ENCODE data around the gene CFAP410.

The CFAP410 gene

DNA sequence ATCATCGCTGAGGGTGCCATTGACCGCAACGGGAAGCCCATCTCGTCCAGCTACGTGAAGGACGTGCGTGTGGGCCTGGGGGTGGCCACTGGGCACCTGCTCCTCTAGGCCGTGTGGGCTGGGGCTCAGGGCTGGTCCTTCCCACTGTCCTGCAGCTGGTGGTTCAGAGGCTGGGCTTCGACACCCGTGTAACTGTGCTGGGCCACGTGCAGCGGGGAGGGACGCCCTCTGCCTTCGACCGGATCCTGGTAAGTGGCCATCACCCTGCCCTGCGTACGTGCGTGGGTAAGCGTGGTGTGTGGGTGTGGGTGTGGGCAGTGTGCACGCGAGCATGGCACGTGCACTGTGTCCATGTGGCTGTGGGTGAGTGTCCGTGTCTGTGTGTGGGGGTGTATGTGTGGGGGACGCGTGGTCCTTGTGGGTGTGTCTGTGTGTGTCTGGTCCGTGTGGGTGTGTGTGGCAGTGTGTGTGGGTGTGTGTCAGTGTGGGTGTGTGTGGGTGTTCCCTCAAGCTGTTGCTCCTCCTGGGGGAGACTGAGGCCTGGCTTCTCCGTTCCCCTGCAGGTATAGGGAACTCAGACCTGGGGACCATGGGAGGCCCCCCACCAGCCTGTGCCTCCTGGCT lies 22.8 kb downstream of the CFAP410 start:
- H3K23ac ChIP-seq (ENCODE audit: low read length) = no peak overlapping the region
- H4K8ac ChIP-seq (ENCODE audit: low read depth, low read length) = no peak overlapping the region
- no peak overlapping the region for H2AK5ac ChIP-seq (ENCODE audit: low read length)
- no CpG with 5 or more reads among the region's 27 CpGs for WGBS (ENCODE audit: extremely low coverage, insufficient coverage, insufficient read length)
- no peak overlapping the region for H4K91ac ChIP-seq (ENCODE audit: low read depth, low read length)
- no peaks in the 10 kb centered on the region for H3K79me2 ChIP-seq (ENCODE audit: control insufficient read depth, insufficient read depth, low read length, poor library complexity)
- H3K4ac ChIP-seq (ENCODE audit: low read depth, low read length) = no peak overlapping the region
- H3K27ac ChIP-seq (ENCODE audit: low read depth, low read length) = no peak overlapping the region
- no peak for DNase-seq
- no peaks in the 10 kb centered on the region for H3K27me3 ChIP-seq (ENCODE audit: insufficient read depth, low read length)
- no peak overlapping the region for H2BK12ac ChIP-seq (ENCODE audit: low read length)
- no peaks in the 10 kb centered on the region for H3K79me1 ChIP-seq (ENCODE audit: low read length)
- peaks cover 80 to 89% of the 10 kb centered on the region in 2 experiments for H3K36me3 ChIP-seq (ENCODE audit: control insufficient read depth in 1 of 2, insufficient read depth in 2 of 2, low read length in 2 of 2)
- H3K9me3 ChIP-seq (ENCODE audit: insufficient read depth, low read depth, low read length) = peaks cover 12% of the 10 kb centered on the region
- no peak overlapping the region for H2BK120ac ChIP-seq (ENCODE audit: insufficient read depth, low read length, poor library complexity)
- no peak overlapping the region for H4K12ac ChIP-seq (ENCODE audit: low read depth, low read length)
- no peak overlapping the region for H3K9ac ChIP-seq (ENCODE audit: low read length)
- H3K4me3 ChIP-seq (ENCODE audit: low read depth, low read length) = no peak overlapping the region
- H3K18ac ChIP-seq (ENCODE audit: low read length) = no peak overlapping the region
- H2BK5ac ChIP-seq (ENCODE audit: low read depth, low read length, poor library complexity) = no peak overlapping the region
- no peak overlapping the region for H3K4me2 ChIP-seq (ENCODE audit: low read length)
- H3K14ac ChIP-seq (ENCODE audit: low read length) = no peak overlapping the region
- no peaks in the 10 kb centered on the region for H3K4me1 ChIP-seq (ENCODE audit: control insufficient read depth in 1 of 2, insufficient read depth in 2 of 2, low read length in 2 of 2)
- no peak overlapping the region for H2AFZ ChIP-seq (ENCODE audit: insufficient read depth, low read length, poor library complexity)

DNA sequence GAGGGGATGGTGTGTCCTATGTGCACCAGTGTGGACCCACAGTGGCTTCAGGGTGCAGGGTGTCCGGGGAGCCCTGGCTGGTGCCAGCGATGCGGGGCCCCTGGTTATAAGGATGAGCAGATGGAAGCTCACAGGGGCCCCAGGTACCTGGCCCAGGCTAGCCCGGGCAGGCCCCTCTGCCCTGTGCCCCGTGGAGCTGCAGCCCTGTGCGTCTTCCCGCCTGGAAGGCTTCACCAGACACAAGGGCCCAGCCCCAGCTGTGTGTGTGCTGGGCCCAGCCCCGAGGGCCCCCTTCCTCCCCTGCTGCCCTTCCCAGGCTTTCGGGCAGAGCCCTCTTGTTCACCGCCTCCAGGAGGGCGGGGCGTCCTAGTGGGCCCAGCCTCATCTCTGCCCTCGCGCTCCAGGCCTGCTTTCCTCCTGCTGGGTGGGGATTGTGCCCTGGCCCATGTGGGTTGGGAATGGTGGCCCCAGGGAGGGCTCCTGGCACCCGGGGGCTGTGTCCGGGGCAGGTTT lies 23.4 kb downstream of the CFAP410 start:
- DNase-seq = no peak
- Histone ChIP-seq H3K4me1 (ENCODE audit: control insufficient read depth in 1 of 2, insufficient read depth in 2 of 2, low read length in 2 of 2) (no peaks in the 10 kb centered on the region), H3K4me3 (ENCODE audit: low read depth, low read length) (no peak overlapping the region), H3K27me3 (ENCODE audit: insufficient read depth, low read length) (no peaks in the 10 kb centered on the region), H3K14ac (ENCODE audit: low read length) (no peak overlapping the region), H2BK12ac (ENCODE audit: low read length) (no peak overlapping the region), H3K23ac (ENCODE audit: low read length) (no peak overlapping the region), H4K12ac (ENCODE audit: low read depth, low read length) (no peak overlapping the region), H4K91ac (ENCODE audit: low read depth, low read length) (no peak overlapping the region), H3K79me2 (ENCODE audit: control insufficient read depth, insufficient read depth, low read length, poor library complexity) (no peaks in the 10 kb centered on the region), H3K4me2 (ENCODE audit: low read length) (no peak overlapping the region), H3K27ac (ENCODE audit: low read depth, low read length) (no peak overlapping the region), H3K9ac (ENCODE audit: low read length) (no peak overlapping the region), H3K18ac (ENCODE audit: low read length) (no peak overlapping the region), H2AK5ac (ENCODE audit: low read length) (no peak overlapping the region), H3K36me3 (ENCODE audit: control insufficient read depth in 1 of 2, insufficient read depth in 2 of 2, low read length in 2 of 2) (peaks cover 85 to 91% of the 10 kb centered on the region in 2 experiments), H2BK5ac (ENCODE audit: low read depth, low read length, poor library complexity) (no peak overlapping the region), H4K8ac (ENCODE audit: low read depth, low read length) (no peak overlapping the region), H3K79me1 (ENCODE audit: low read length) (no peaks in the 10 kb centered on the region), H3K9me3 (ENCODE audit: insufficient read depth, low read depth, low read length) (peaks cover 10% of the 10 kb centered on the region), H2AFZ (ENCODE audit: insufficient read depth, low read length, poor library complexity) (no peak overlapping the region), H2BK120ac (ENCODE audit: insufficient read depth, low read length, poor library complexity) (no peak overlapping the region), H3K4ac (ENCODE audit: low read depth, low read length) (no peak overlapping the region)
- WGBS (ENCODE audit: extremely low coverage, insufficient coverage, insufficient read length) = no CpG with 5 or more reads among the region's 16 CpGs

DNA sequence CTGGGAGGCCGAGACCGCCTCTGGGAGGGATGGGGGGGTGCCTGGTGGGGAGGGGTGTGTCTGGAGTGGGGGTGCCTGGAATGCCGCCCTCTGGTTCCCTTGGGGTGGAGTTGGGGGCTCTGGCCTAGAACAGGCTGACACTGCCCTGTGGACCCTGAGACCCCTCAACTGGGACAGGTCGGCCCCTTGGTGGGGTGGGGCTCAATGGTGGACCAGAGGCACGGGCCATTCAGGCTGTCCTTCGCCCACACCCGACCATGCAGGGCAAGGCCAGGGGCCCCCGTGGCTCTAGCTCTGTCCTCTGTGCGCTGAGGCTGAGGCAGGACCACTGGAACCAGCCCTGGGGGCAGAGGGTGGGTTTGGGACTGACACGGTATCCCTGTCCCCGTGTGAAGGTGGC lies 24.6 kb downstream of the CFAP410 start:
- Histone ChIP-seq H4K8ac (ENCODE audit: low read depth, low read length) (no peak overlapping the region), H3K9me3 (ENCODE audit: insufficient read depth, low read depth, low read length) (peaks cover 7% of the 10 kb centered on the region), H3K9ac (ENCODE audit: low read length) (no peak overlapping the region), H3K4me3 (ENCODE audit: low read depth, low read length) (no peak overlapping the region), H2AFZ (ENCODE audit: insufficient read depth, low read length, poor library complexity) (no peak overlapping the region), H3K23ac (ENCODE audit: low read length) (no peak overlapping the region), H3K27me3 (ENCODE audit: insufficient read depth, low read length) (no peaks in the 10 kb centered on the region), H3K4me1 (ENCODE audit: control insufficient read depth in 1 of 2, insufficient read depth in 2 of 2, low read length in 2 of 2) (no peaks in the 10 kb centered on the region), H3K27ac (ENCODE audit: low read depth, low read length) (no peak overlapping the region), H3K4me2 (ENCODE audit: low read length) (no peak overlapping the region), H2BK120ac (ENCODE audit: insufficient read depth, low read length, poor library complexity) (no peak overlapping the region), H3K18ac (ENCODE audit: low read length) (no peak overlapping the region), H3K79me1 (ENCODE audit: low read length) (no peaks in the 10 kb centered on the region), H3K79me2 (ENCODE audit: control insufficient read depth, insufficient read depth, low read length, poor library complexity) (no peaks in the 10 kb centered on the region), H3K36me3 (ENCODE audit: control insufficient read depth in 1 of 2, insufficient read depth in 2 of 2, low read length in 2 of 2) (peaks cover 91 to 93% of the 10 kb centered on the region in 2 experiments), H2BK12ac (ENCODE audit: low read length) (no peak overlapping the region), H2BK5ac (ENCODE audit: low read depth, low read length, poor library complexity) (no peak overlapping the region), H4K12ac (ENCODE audit: low read depth, low read length) (no peak overlapping the region), H3K4ac (ENCODE audit: low read depth, low read length) (no peak overlapping the region), H3K14ac (ENCODE audit: low read length) (no peak overlapping the region), H4K91ac (ENCODE audit: low read depth, low read length) (no peak overlapping the region), H2AK5ac (ENCODE audit: low read length) (no peak overlapping the region)
- DNase-seq = no peak
- WGBS (ENCODE audit: extremely low coverage, insufficient coverage, insufficient read length) = no CpG with 5 or more reads among the region's 11 CpGs

DNA sequence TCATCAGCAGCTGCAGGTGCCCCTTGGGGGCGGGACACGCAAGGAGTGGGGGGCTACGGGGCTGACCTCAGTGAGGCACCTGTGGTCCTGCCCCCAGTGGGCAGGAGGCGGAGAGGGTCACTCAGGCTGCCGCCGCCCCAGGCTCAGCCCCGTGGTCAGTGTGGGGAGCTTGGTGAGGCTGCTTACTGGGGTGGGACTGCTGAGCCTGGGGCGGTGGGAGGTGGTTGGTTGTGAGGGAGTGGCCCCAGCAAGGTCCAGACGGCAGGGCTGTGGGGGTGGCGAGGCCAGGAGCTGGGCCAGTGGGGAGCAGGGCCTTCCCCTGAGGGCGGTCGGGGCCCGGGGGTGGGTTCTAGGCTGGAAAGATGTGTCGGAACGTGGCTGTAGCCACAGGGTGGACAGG lies 25.1 kb downstream of the CFAP410 start:
- Histone ChIP-seq H3K79me1 (ENCODE audit: low read length) (no peaks in the 10 kb centered on the region), H4K12ac (ENCODE audit: low read depth, low read length) (no peak overlapping the region), H4K91ac (ENCODE audit: low read depth, low read length) (no peak overlapping the region), H2BK5ac (ENCODE audit: low read depth, low read length, poor library complexity) (no peak overlapping the region), H3K14ac (ENCODE audit: low read length) (no peak overlapping the region), H3K18ac (ENCODE audit: low read length) (no peak overlapping the region), H3K79me2 (ENCODE audit: control insufficient read depth, insufficient read depth, low read length, poor library complexity) (no peaks in the 10 kb centered on the region), H3K9ac (ENCODE audit: low read length) (no peak overlapping the region), H3K4ac (ENCODE audit: low read depth, low read length) (no peak overlapping the region), H3K4me2 (ENCODE audit: low read length) (no peak overlapping the region), H2BK12ac (ENCODE audit: low read length) (no peak overlapping the region), H2AK5ac (ENCODE audit: low read length) (no peak overlapping the region), H3K9me3 (ENCODE audit: insufficient read depth, low read depth, low read length) (peaks cover 7% of the 10 kb centered on the region), H2AFZ (ENCODE audit: insufficient read depth, low read length, poor library complexity) (no peak overlapping the region), H3K4me1 (ENCODE audit: control insufficient read depth in 1 of 2, insufficient read depth in 2 of 2, low read length in 2 of 2) (no peaks in the 10 kb centered on the region), H4K8ac (ENCODE audit: low read depth, low read length) (no peak overlapping the region), H3K4me3 (ENCODE audit: low read depth, low read length) (no peak overlapping the region), H2BK120ac (ENCODE audit: insufficient read depth, low read length, poor library complexity) (no peak overlapping the region), H3K36me3 (ENCODE audit: control insufficient read depth in 1 of 2, insufficient read depth in 2 of 2, low read length in 2 of 2) (peaks cover 87 to 89% of the 10 kb centered on the region in 2 experiments), H3K27me3 (ENCODE audit: insufficient read depth, low read length) (no peaks in the 10 kb centered on the region), H3K27ac (ENCODE audit: low read depth, low read length) (no peak overlapping the region), H3K23ac (ENCODE audit: low read length) (no peak overlapping the region)
- whole genome bisulfite sequencing (ENCODE audit: extremely low coverage, insufficient coverage, insufficient read length) = no CpG with 5 or more reads among the region's 15 CpGs
- no peak for DNase-seq

Measured in trophoblast cell (in vitro differentiated cells and primary cell).